OCI-LY3 (cell line): ENCODE data around the gene MIA.

Experiments used
- CTCF ChIP-seq: fragments of 200-600, 300-600 bp; sonication (generic); IDR thresholded peaks from 2 replicates; pipeline ENCODE4 v1.5.1; 2014; ENCODE audit warnings: antibody characterized with exemption, low read length, low read depth
- EZH2phosphoT487 ChIP-seq: fragments of 200-600 bp; shearing (Covaris generic); IDR thresholded peaks from 2 replicates; pipeline ENCODE4 v1.6.1; 2018; ENCODE audit warnings: antibody characterized with exemption, mixed run types, low read depth

- TF ChIP-seq CTCF = no peak
- no peak for TF ChIP-seq EZH2phosphoT487
Observed at GRCh38 chr19:40750874-40751537, 24.3 kb upstream of the MIA start, which contains the start of gene SNRPA.
